MM.1S (cell line): Measurements from ENCODE around the gene CFAP74.

Source experiments
- DNase-seq: peaks from one replicate; pipeline ENCODE4 v3.0.0-alpha.2; 2015
- H2AFZ ChIP-seq: fragments of 300-600 bp; sonication (generic); 2 replicates; pipeline ENCODE4 v1.6.0; 2016; ENCODE audit warnings: antibody characterized with exemption, low read length
- H3F3A ChIP-seq: fragments of 300-600 bp; sonication (generic); 2 replicates; pipeline ENCODE4 v1.6.1; 2016; ENCODE audit warnings: mild to moderate bottlenecking, antibody characterized with exemption, low read length, moderate library complexity, mixed read lengths; ENCODE audit not compliant: insufficient read depth
- H3K27ac ChIP-seq: fragments of 300-600 bp; sonication (generic); 2 replicates; pipeline ENCODE4 v1.5.1; 2016; ENCODE audit warnings: mild to moderate bottlenecking, low read length
- H3K27me3 ChIP-seq: fragments of 300-600 bp; sonication (generic); replicated peaks from 2 replicates; pipeline ENCODE4 v1.6.0; 2016; ENCODE audit warnings: low read length; ENCODE audit not compliant: insufficient read depth
- H3K36me3 ChIP-seq: fragments of 300-600 bp; sonication (generic); replicated peaks from 2 replicates; pipeline ENCODE4 v1.6.1; 2016; ENCODE audit warnings: mild to moderate bottlenecking, low read length, mixed read lengths; ENCODE audit not compliant: insufficient read depth
- H3K4me1 ChIP-seq: fragments of 300-600 bp; sonication (generic); 2 replicates; pipeline ENCODE4 v1.6.1; 2016; ENCODE audit warnings: low read length, mixed read lengths
- H3K4me2 ChIP-seq: fragments of 300-600 bp; sonication (generic); 2 replicates; pipeline ENCODE4 v1.6.0; 2016; ENCODE audit warnings: low read depth, low read length
- H3K4me3 ChIP-seq: fragments of 300-600 bp; sonication (generic); 2 replicates; pipeline ENCODE4 v1.5.1; 2016; ENCODE audit warnings: low read length, mixed read lengths
- H3K79me2 ChIP-seq: fragments of 300-600 bp; sonication (generic); 2 replicates; pipeline ENCODE4 v1.6.1; 2016; ENCODE audit warnings: mixed run types, low read length, mixed read lengths
- H3K9ac ChIP-seq: fragments of 300-600 bp; sonication (generic); 2 replicates; pipeline ENCODE4 v1.6.1; 2016; ENCODE audit warnings: low read length, mixed read lengths
- H3K9me2 ChIP-seq: fragments of 300-600 bp; sonication (generic); replicated peaks from 2 replicates; pipeline ENCODE4 v1.6.1; 2016; ENCODE audit warnings: mild to moderate bottlenecking, low read length, mixed read lengths; ENCODE audit not compliant: insufficient read depth
- H3K9me3 ChIP-seq: fragments of 300-600 bp; sonication (generic); replicated peaks from 2 replicates; pipeline ENCODE4 v1.6.1; 2016; ENCODE audit warnings: mild to moderate bottlenecking, low read length, mixed read lengths; ENCODE audit not compliant: insufficient read depth
- H4K20me1 ChIP-seq: fragments of 300-600 bp; sonication (generic); 2 replicates; pipeline ENCODE4 v1.6.1; 2016; ENCODE audit warnings: mild to moderate bottlenecking, low read length, moderate library complexity, mixed read lengths; ENCODE audit not compliant: insufficient read depth
- EZH2 ChIP-seq: fragments of 300-600 bp; sonication (generic); optimal IDR thresholded peaks from 2 replicates; pipeline ENCODE3; 2017; ENCODE audit warnings: low read depth, mild to moderate bottlenecking, antibody characterized with exemption, low read length, mixed read lengths
- EZH2phosphoT487 ChIP-seq: fragments of 300-600 bp; sonication (generic); IDR thresholded peaks from 2 replicates; pipeline ENCODE4 v1.6.1; 2018; ENCODE audit warnings: antibody characterized with exemption, low read length
- TF ChIP-seq, protein P1 (sequence below): fragments of 300-600 bp; sonication (generic); IDR thresholded peaks from 2 replicates; pipeline ENCODE4 v1.5.1; 2016; ENCODE audit warnings: antibody characterized with exemption, low read length, mixed read lengths

CFAP74 gene

GRCh38 chr1:1872329-1872994, 131.1 kb downstream of the CFAP74 start:
- H2AFZ ChIP-seq, result no peak overlapping the region
- no peak overlapping the region for H3K9ac ChIP-seq
- no peaks in the 10 kb centered on the region for H3K4me1 ChIP-seq
- H3K9me2 ChIP-seq, result no peaks in the 10 kb centered on the region
- TF ChIP-seq EZH2 (no peak), EZH2phosphoT487 (no peak)
- TF ChIP-seq, protein P1, sequence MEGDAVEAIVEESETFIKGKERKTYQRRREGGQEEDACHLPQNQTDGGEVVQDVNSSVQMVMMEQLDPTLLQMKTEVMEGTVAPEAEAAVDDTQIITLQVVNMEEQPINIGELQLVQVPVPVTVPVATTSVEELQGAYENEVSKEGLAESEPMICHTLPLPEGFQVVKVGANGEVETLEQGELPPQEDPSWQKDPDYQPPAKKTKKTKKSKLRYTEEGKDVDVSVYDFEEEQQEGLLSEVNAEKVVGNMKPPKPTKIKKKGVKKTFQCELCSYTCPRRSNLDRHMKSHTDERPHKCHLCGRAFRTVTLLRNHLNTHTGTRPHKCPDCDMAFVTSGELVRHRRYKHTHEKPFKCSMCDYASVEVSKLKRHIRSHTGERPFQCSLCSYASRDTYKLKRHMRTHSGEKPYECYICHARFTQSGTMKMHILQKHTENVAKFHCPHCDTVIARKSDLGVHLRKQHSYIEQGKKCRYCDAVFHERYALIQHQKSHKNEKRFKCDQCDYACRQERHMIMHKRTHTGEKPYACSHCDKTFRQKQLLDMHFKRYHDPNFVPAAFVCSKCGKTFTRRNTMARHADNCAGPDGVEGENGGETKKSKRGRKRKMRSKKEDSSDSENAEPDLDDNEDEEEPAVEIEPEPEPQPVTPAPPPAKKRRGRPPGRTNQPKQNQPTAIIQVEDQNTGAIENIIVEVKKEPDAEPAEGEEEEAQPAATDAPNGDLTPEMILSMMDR, result no peak
- no peak for DNase-seq
- no peaks in the 10 kb centered on the region for H3K27me3 ChIP-seq
- H3K36me3 ChIP-seq, result peaks cover 4% of the 10 kb centered on the region; the same call in 1 of the 2 replicates
- peaks cover 96% of the 10 kb centered on the region for H3K79me2 ChIP-seq
- H3K4me3 ChIP-seq, result no peak overlapping the region
- no peaks in the 10 kb centered on the region for H3F3A ChIP-seq
- no peak overlapping the region for H3K4me2 ChIP-seq
- H3K9me3 ChIP-seq, result no peaks in the 10 kb centered on the region
- no peak overlapping the region for H3K27ac ChIP-seq
- H4K20me1 ChIP-seq, result peaks cover 21% of the 10 kb centered on the region
